AG20443 (cell line): ENCODE data around the gene EXOC3L1.

Experiments
- DNase-seq: peaks from one replicate; pipeline ENCODE4 v3.0.0; 2012; ENCODE audit warnings: low spot score, mixed read lengths

EXOC3L1 gene

GRCh38 chr16:67163164-67163998 lies 26.6 kb downstream of the EXOC3L1 start:
- no peak for DNase-seq

GRCh38 chr16:67162506-67163163 lies 27.3 kb downstream of the EXOC3L1 start:
- DNase-seq: no peak

GRCh38 chr16:67161595-67162058 lies 28.3 kb downstream of the EXOC3L1 start:
- no peak for DNase-seq

- DNase-seq: peak; percentile 43
Observed at GRCh38 chr16:67158637-67159600, 31.0 kb downstream of the EXOC3L1 start.

- no peak for DNase-seq
Observed at GRCh38 chr16:67157892-67158635, 31.9 kb downstream of the EXOC3L1 start.

GRCh38 chr16:67157106-67157748 lies 32.7 kb downstream of the EXOC3L1 start:
- DNase-seq: no peak

GRCh38 chr16:67156143-67156844 lies 33.6 kb downstream of the EXOC3L1 start:
- no peak for DNase-seq

GRCh38 chr16:67155295-67156142 lies 34.4 kb downstream of the EXOC3L1 start:
- DNase-seq: peak; percentile 94

- DNase-seq: no peak
Observed at GRCh38 chr16:67154578-67155294, 35.2 kb downstream of the EXOC3L1 start.

- no peak for DNase-seq
Observed at GRCh38 chr16:67151431-67152097, 38.4 kb downstream of the EXOC3L1 start.

GRCh38 chr16:67150833-67151396 lies 39.0 kb downstream of the EXOC3L1 start, which contains the start of gene B3GNT9:
Gene B3GNT9 (minus strand): TSS chr16:67150998. CDS start chr16:67150485, 513 bp downstream.
- DNase-seq: peak; percentile 95

GRCh38 chr16:67150047-67150832 lies 39.7 kb downstream of the EXOC3L1 start:
- DNase-seq: peak; percentile 86

GRCh38 chr16:67149276-67150046 lies 40.5 kb downstream of the EXOC3L1 start:
- no peak for DNase-seq

- DNase-seq: no peak
Observed at GRCh38 chr16:67148656-67149275, 41.2 kb downstream of the EXOC3L1 start.

GRCh38 chr16:67148221-67148620 lies 41.7 kb downstream of the EXOC3L1 start:
- no peak for DNase-seq
